HepG2 (cell line): ENCODE results near the gene GMPPA. TPM values are rescaled to one million over a fixed set of nuclear protein-coding genes. Genes with fewer than 3 reads are reported as not detected.

Experiments
- ATAC-seq: fragments of 200-7000 bp; cut with Tn5 transposase; 3 replicates; pipeline ENCODE4 v1.9.1; 2020; ENCODE audit warnings: mild to moderate bottlenecking, moderate library complexity
- BruUV-seq: library from RNA; stranded (reverse); fragments of 400-500 nt; replicated peaks from 2 replicates; lab custom pipeline; 2021; lab: Mats Ljungman, UMichigan
- CTCF ChIA-PET: fragments of 300-600 bp; formaldehyde crosslinking; extraction: SDS; loops from one replicate; lab custom pipeline; 2021; ENCODE audit warnings: low total read pairs, inconsistent platforms, low intra/inter-chr PET ratio; lab: Yijun Ruan, JAX
- POLR2A ChIA-PET: fragments of 350-600 bp; sonication (Branson Sonifier 250); formaldehyde crosslinking; loops from one replicate; lab custom pipeline; 2020; ENCODE audit warnings: antibody characterized with exemption, inconsistent platforms; lab: Yijun Ruan, JAX
- DNase-seq: peaks from one replicate; pipeline ENCODE4 v3.0.0-alpha.2; 2015; ENCODE audit warnings: low spot score
- FAIRE-seq: peaks from 3 replicates; lab custom pipeline; 2011; peaks lifted over from hg19 to GRCh38; lab: Jason Lieb, UNC
- H2AFZ ChIP-seq: one replicate; pipeline ENCODE4 v1.6.1; 2011; ENCODE audit warnings: low read length, inconsistent platforms
- H3K27ac ChIP-seq: fragments of 300-600 bp; 3 replicates; pipeline ENCODE4 v1.8.0; 2011; ENCODE audit warnings: mixed run types, mild to moderate bottlenecking, mixed read lengths, low read length, inconsistent platforms; ENCODE audit not compliant: insufficient read depth; ENCODE audit errors: extremely low read length
- H3K27me3 ChIP-seq, 2 experiments: fragments of 200-600 bp in 1 of 2; 2 replicates in 1 of 2; 3 replicates in 1 of 2; pipeline versions ENCODE4 v1.6.0 to v1.8.0; 2011; ENCODE audit warnings: low read length in 2 of 2, mild to moderate bottlenecking in 2 of 2, moderate library complexity in 2 of 2, inconsistent platforms in 1 of 2; ENCODE audit not compliant: insufficient read depth in 2 of 2, control insufficient read depth in 1 of 2
- H3K36me3 ChIP-seq, 2 experiments: fragments of 200-600 bp in 1 of 2; replicated peaks in 1 of 2; 2 replicates in 1 of 2; 3 replicates in 1 of 2; pipeline versions ENCODE4 v1.5.1 to v1.8.0; 2011; ENCODE audit warnings: low read length in 2 of 2, inconsistent platforms in 1 of 2; ENCODE audit not compliant: insufficient read depth in 2 of 2, control insufficient read depth in 1 of 2
- H3K4me1 ChIP-seq: 2 replicates; pipeline ENCODE4 v1.5.1; 2012; ENCODE audit warnings: low read length, inconsistent platforms; ENCODE audit not compliant: insufficient read depth
- H3K4me2 ChIP-seq: 2 replicates; pipeline ENCODE4 v1.6.0; 2011; ENCODE audit warnings: low read depth, low read length, inconsistent platforms
- H3K4me3 ChIP-seq, 3 experiments: fragments of 200-600 bp in 1 of 3; sonication (generic), shearing (Covaris generic) in 1 of 3; replicated peaks in 1 of 3; 2 replicates each; pipeline ENCODE4 v1.5.1; 2011 to 2016; ENCODE audit warnings: low read length in 3 of 3, inconsistent platforms in 2 of 3, low read depth in 2 of 3, mild to moderate bottlenecking in 2 of 3, control low read depth in 1 of 3, mixed read lengths in 1 of 3; ENCODE audit not compliant: insufficient read depth in 1 of 3
- H3K79me2 ChIP-seq: one replicate; pipeline ENCODE4 v1.6.1; 2011; ENCODE audit warnings: low read length, inconsistent platforms; ENCODE audit not compliant: insufficient read depth
- H3K9ac ChIP-seq: 2 replicates; pipeline ENCODE4 v1.6.0; 2011; ENCODE audit warnings: mild to moderate bottlenecking, low read depth, low read length, inconsistent platforms; ENCODE audit not compliant: insufficient read depth
- H3K9me3 ChIP-seq: 2 replicates; pipeline ENCODE4 v1.5.1; 2012; ENCODE audit warnings: mild to moderate bottlenecking, low read length
- H4K20me1 ChIP-seq: 2 replicates; pipeline ENCODE4 v1.6.0; 2011; ENCODE audit warnings: inconsistent platforms, mild to moderate bottlenecking, low read length, moderate library complexity; ENCODE audit not compliant: insufficient read depth
- ATAD3A ChIP-seq: sonication (generic); formaldehyde crosslinking; IDR thresholded peaks from 2 replicates; pipeline ENCODE4 v1.4.0; 2020; ENCODE audit warnings: missing genetic modification reagents
- BRF2 ChIP-seq: sonication (generic); formaldehyde crosslinking; IDR thresholded peaks from 2 replicates; pipeline ENCODE4 v1.8.1; 2022; ENCODE audit warnings: mild to moderate bottlenecking, missing genetic modification reagents
- HMGXB4 ChIP-seq, 2 experiments: sonication (generic) in 1 of 2; formaldehyde crosslinking in 1 of 2; IDR thresholded peaks; 2 replicates each; pipeline versions ENCODE4 v1.4.0 to v1.6.1; 2018 to 2020; ENCODE audit warnings: missing genetic modification reagents in 2 of 2, borderline replicate concordance in 1 of 2, low read depth in 1 of 2, mild to moderate bottlenecking in 1 of 2, missing biosample characterization in 1 of 2
- IKZF1 ChIP-seq: fragments of 450-650 bp; IDR thresholded peaks from 2 replicates; pipeline ENCODE4 v1.7.1; 2016
- KLF9 ChIP-seq: IDR thresholded peaks from 2 replicates; pipeline ENCODE4 v1.6.1; 2016; ENCODE audit warnings: low read depth
- NFYB ChIP-seq: sonication (generic); formaldehyde crosslinking; IDR thresholded peaks from 2 replicates; pipeline ENCODE4 v1.4.0; 2020; ENCODE audit warnings: missing genetic modification reagents
- NONO ChIP-seq, 2 experiments: fragments of 450-650 bp in 1 of 2; sonication (generic) in 1 of 2; formaldehyde crosslinking in 1 of 2; IDR thresholded peaks in 1 of 2; conservative IDR thresholded peaks in 1 of 2; 2 replicates each; pipeline versions ENCODE4 v1.6.1 to v1.8.0; 2017 to 2022; ENCODE audit warnings: mild to moderate bottlenecking in 1 of 2, missing genetic modification reagents in 1 of 2, moderate library complexity in 1 of 2
- NR2C2 ChIP-seq: sonication (generic); formaldehyde crosslinking; IDR thresholded peaks from 2 replicates; pipeline ENCODE4 v1.4.0; 2020; ENCODE audit warnings: missing genetic modification reagents, mild to moderate bottlenecking, moderate library complexity, borderline replicate concordance
- POLR2G ChIP-seq: fragments of 200-400 bp; formaldehyde crosslinking; IDR thresholded peaks from 2 replicates; pipeline ENCODE4 v1.6.1; 2018; ENCODE audit warnings: mild to moderate bottlenecking, low read depth, low read length, moderate library complexity
- SRF ChIP-seq: IDR thresholded peaks from 2 replicates; pipeline ENCODE4 v1.6.1; 2011; ENCODE audit warnings: mild to moderate bottlenecking, low read depth, low read length, moderate library complexity
- ZMYM3 ChIP-seq: sonication (generic); formaldehyde crosslinking; IDR thresholded peaks from 2 replicates; pipeline ENCODE4 v1.5.1; 2020; ENCODE audit warnings: mild to moderate bottlenecking, missing genetic modification reagents
- ZNF121 ChIP-seq: sonication (generic); formaldehyde crosslinking; IDR thresholded peaks from 2 replicates; pipeline ENCODE4 v1.5.0; 2020; ENCODE audit warnings: mild to moderate bottlenecking, missing genetic modification reagents
- ZNF282 ChIP-seq: fragments of 450-650 bp; IDR thresholded peaks from 2 replicates; pipeline ENCODE4 v1.6.1; 2018; ENCODE audit not compliant: partially characterized antibody
- ZNF326 ChIP-seq: sonication (generic); formaldehyde crosslinking; IDR thresholded peaks from 2 replicates; pipeline ENCODE4 v1.4.0; 2020; ENCODE audit warnings: missing genetic modification reagents, borderline replicate concordance
- ZNF546 ChIP-seq: sonication (generic); formaldehyde crosslinking; conservative IDR thresholded peaks from 2 replicates; pipeline ENCODE4 v1.8.1; 2023; ENCODE audit warnings: mild to moderate bottlenecking, missing genetic modification reagents
- ZNF710 ChIP-seq: sonication (generic); formaldehyde crosslinking; IDR thresholded peaks from 2 replicates; pipeline ENCODE4 v1.5.0; 2020; ENCODE audit warnings: mild to moderate bottlenecking, missing genetic modification reagents, borderline replicate concordance
- ZNF75D ChIP-seq: sonication (generic); formaldehyde crosslinking; IDR thresholded peaks from 2 replicates; pipeline ENCODE4 v1.8.1; 2023; ENCODE audit warnings: missing genetic modification reagents, mild to moderate bottlenecking, borderline replicate concordance
- WGBS: methylation state at CpG from one replicate; pipeline ENCODE4 v1.1.6; 2017; ENCODE audit warnings: low lambda C conversion rate; 5-methylcytosine and 5-hydroxymethylcytosine counted together
- in situ Hi-C: cut with HindIII; loops from 2 replicates; pipeline ENCODE4 v1.10.0; 2017; ENCODE audit warnings: low pct_unique_long_range_greater_than_20kb; ENCODE audit not compliant: extremely low pct_ligation_motif_present
- intact Hi-C: fragments of 100-400 bp; cut with micrococcal nuclease; formaldehyde crosslinking; loops from one replicate; pipeline ENCODE4 v1.10.0; 2022; ENCODE audit not compliant: unreplicated experiment
- polyA plus RNA-seq, 8 experiments: library from polyadenylated mRNA; depleted of rRNA in 3 of 8; stranded (reverse) in 7 of 8; unstranded in 1 of 8; fragments of >200 nt; fragmentation: Illumina TruSeq in 4 of 8; extraction: Trizol in 4 of 8; gene quantifications; 2 replicates each; pipeline versions ENCODE4 v1.2.1 to v1.2.3, GENCODE V29; 2011 to 2016; ENCODE audit warnings: low read depth in 4 of 8, missing spikeins in 1 of 8, mixed read lengths in 1 of 8; ENCODE audit not compliant: insufficient read depth in 1 of 8
- total RNA-seq, 5 experiments: library from RNA; depleted of rRNA; stranded (reverse); fragments of >200 nt; fragmentation: Illumina TruSeq; extraction: Trizol; gene quantifications; 2 replicates each; pipeline ENCODE4 v1.2.3, GENCODE V29; 2016; ENCODE audit warnings: low read depth in 1 of 5

GMPPA gene
- total and polyA plus RNA-seq, 2 of the 13 experiments (the other 11 are each of a cell fraction or from before 2014, with no cell fraction given): 81.1 to 106 TPM

- TF ChIP-seq BRF2: no peak
- no peak for TF ChIP-seq ZNF546 (CRISPR knock-in tag)
- no peak for TF ChIP-seq KLF9 (CRISPR knock-in tag)
- no peak for TF ChIP-seq ZNF282
- TF ChIP-seq POLR2G: no peak
- no peak for TF ChIP-seq SRF
- no peak for TF ChIP-seq ZMYM3 (CRISPR knock-in tag)
- TF ChIP-seq ZNF75D (CRISPR knock-in tag): no peak
- TF ChIP-seq ZNF326 (CRISPR knock-in tag): no peak
- TF ChIP-seq NFYB (CRISPR knock-in tag): no peak
These were observed 10.4 kb upstream of the GMPPA start (continued) for GRCh38 chr2:219488149-219488843.

GRCh38 chr2:219488844-219489194 lies 9.9 kb upstream of the GMPPA start:
- Histone ChIP-seq H3K36me3 (no peaks in the 10 kb centered on the region), H3K27me3 (peaks cover 51 to 100% of the 10 kb centered on the region in 2 experiments; a peak in 4 of 5 replicates), H4K20me1 (no peaks in the 10 kb centered on the region), H3K4me3 (no peak overlapping the region), H3K27ac (no peak overlapping the region), H2AFZ (no peak overlapping the region), H3K9me3 (no peaks in the 10 kb centered on the region), H3K9ac (no peak overlapping the region), H3K4me2 (no peak overlapping the region), H3K4me1 (peaks cover 6% of the 10 kb centered on the region; the same call in 1 of the 2 replicates), H3K79me2 (no peaks in the 10 kb centered on the region)
- no peak for FAIRE-seq
- CTCF ChIA-PET: no interaction called here
- no TSS peak for BruUV-seq
- intact Hi-C loops: no loop called here
- in situ Hi-C loops: no loop called here
- WGBS: 14% methylated on average over 12 of the region's 14 CpGs
- no peak for DNase-seq
- ATAC-seq: no peak
- POLR2A ChIA-PET: interaction anchor here (1.1 kb wide), 1 partner anchor 9 kb away, joined by 3 read pairs; no protein-coding TSS in a partner anchor
- TF ChIP-seq ZNF121 (CRISPR knock-in tag) (no peak), NONO (IDR thresholded peaks at IDR 0.05) (no peak), NONO (CRISPR knock-in tag; conservative IDR thresholded peaks at IDR 0.05) (no peak), IKZF1 (no peak), ZMYM3 (CRISPR knock-in tag) (no peak), ZNF710 (CRISPR knock-in tag) (no peak), ATAD3A (CRISPR knock-in tag) (no peak), HMGXB4 (CRISPR knock-in tag; IDR thresholded peaks at IDR 0.05; ENCODE audit: borderline replicate concordance in 1 of 2, low read depth in 1 of 2) (no peak), NR2C2 (CRISPR knock-in tag) (no peak)
